Naive thymus-derived CD8-positive, alpha-beta T cell (primary cell): ENCODE results near the gene LINGO4. TPM values are rescaled to one million over a fixed set of nuclear protein-coding genes. Genes with fewer than 3 reads are reported as not detected.

ENCODE experiments used
- ATAC-seq, 2 donors: fragments of 150-1000 bp; cut with Tn5 transposase in 1 of 2; sonication (Bioruptor Pico), chemical (Tn5 transposase) in 1 of 2; 1 replicate in 1 of 2; 2 replicates in 1 of 2; pipeline ENCODE4 v1.10.0; 2021; ENCODE audit warnings: mild to moderate bottlenecking in 2 of 2, moderate library complexity in 2 of 2
- POLR2A ChIA-PET: fragments of 350-600 bp; sonication (Branson Sonifier 250); formaldehyde crosslinking; loops from one replicate; lab custom pipeline; 2021; ENCODE audit warnings: antibody characterized with exemption; lab: Charles Lee
- DNase-seq, 10 donors: peaks; one replicate each; pipeline versions ENCODE4 v3.0.0 to v3.0.0-alpha.2; 2020 to 2022
- H3K27ac Mint-ChIP-seq, 10 donors: one replicate each; pipeline ENCODE4 v1.8.0; 2020 to 2022; ENCODE audit warnings: mild to moderate bottlenecking in 10 of 10, mixed read lengths in 10 of 10, moderate library complexity in 4 of 10, inconsistent platforms in 1 of 10
- H3K27me3 Mint-ChIP-seq, 5 donors: one replicate each; pipeline ENCODE4 v1.8.0; 2021 to 2022; ENCODE audit warnings: mixed read lengths in 5 of 5
- H3K36me3 Mint-ChIP-seq, 3 donors: one replicate each; pipeline ENCODE4 v1.8.0; 2020 to 2022; ENCODE audit warnings: mixed read lengths in 3 of 3, mild to moderate bottlenecking in 2 of 3, inconsistent platforms in 1 of 3
- H3K4me1 Mint-ChIP-seq, 4 donors: one replicate each; pipeline ENCODE4 v1.8.0; 2021 to 2022; ENCODE audit warnings: mixed read lengths in 4 of 4
- H3K4me3 Mint-ChIP-seq, 10 donors: one replicate each; pipeline ENCODE4 v1.8.0; 2020 to 2022; ENCODE audit warnings: mild to moderate bottlenecking in 10 of 10, mixed read lengths in 10 of 10, moderate library complexity in 6 of 10, inconsistent platforms in 1 of 10
- H3K9me3 Mint-ChIP-seq, 9 donors: one replicate each; pipeline ENCODE4 v1.8.0; 2020 to 2022; ENCODE audit warnings: mixed read lengths in 9 of 9, mild to moderate bottlenecking in 3 of 9, inconsistent platforms in 1 of 9, moderate library complexity in 1 of 9
- polyA plus RNA-seq, 3 donors: library from polyadenylated mRNA; unstranded; fragments of 300-500 nt; fragmentation: Illumina TruSeq; gene quantifications; one replicate each; pipeline ENCODE4 v1.2.3, GENCODE V29; 2021
- total RNA-seq, 8 experiments: library from RNA in 2 of 8; stranded (reverse) in 2 of 8; gene quantifications; one replicate each; pipeline ENCODE4 v1.2.3 and lab custom pipeline; 2021 to 2026

The LINGO4 gene
- total RNA-seq (not detected), polyA plus RNA-seq (not detected), total RNA-seq (lab: John Stamatoyannopoulos, UW) (0 reads per million in 6 experiments)

- POLR2A ChIA-PET = no interaction called here
- Mint-ChIP-seq H3K4me1 (peaks cover 5 to 10% (median 7%) of the 10 kb centered on the region in 4 donors), H3K27ac (no peak within 1 kb of the TSS), H3K9me3 (no peaks in the 10 kb centered on the region), H3K36me3 (no peaks in the 10 kb centered on the region), H3K4me3 (no peak within 1 kb of the TSS), H3K27me3 (peaks cover 0 to 1% (median 0%) of the 10 kb centered on the region in 5 donors)
- DNase-seq (no peak), ATAC-seq (no peak)
Measured at GRCh38 chr1:151805066-151805820, at the start of gene LINGO4. TSS of gene LINGO4 (minus strand) at chr1:151805419. CDS start at chr1:151802704, 2,715 bp downstream.

- H3K4me1 Mint-ChIP-seq = peaks cover 0 to 8% (median 0%) of the 10 kb centered on the region in 4 donors
Measured at GRCh38 chr1:151854658-151855057, 49.4 kb upstream of the LINGO4 start.

DNA sequence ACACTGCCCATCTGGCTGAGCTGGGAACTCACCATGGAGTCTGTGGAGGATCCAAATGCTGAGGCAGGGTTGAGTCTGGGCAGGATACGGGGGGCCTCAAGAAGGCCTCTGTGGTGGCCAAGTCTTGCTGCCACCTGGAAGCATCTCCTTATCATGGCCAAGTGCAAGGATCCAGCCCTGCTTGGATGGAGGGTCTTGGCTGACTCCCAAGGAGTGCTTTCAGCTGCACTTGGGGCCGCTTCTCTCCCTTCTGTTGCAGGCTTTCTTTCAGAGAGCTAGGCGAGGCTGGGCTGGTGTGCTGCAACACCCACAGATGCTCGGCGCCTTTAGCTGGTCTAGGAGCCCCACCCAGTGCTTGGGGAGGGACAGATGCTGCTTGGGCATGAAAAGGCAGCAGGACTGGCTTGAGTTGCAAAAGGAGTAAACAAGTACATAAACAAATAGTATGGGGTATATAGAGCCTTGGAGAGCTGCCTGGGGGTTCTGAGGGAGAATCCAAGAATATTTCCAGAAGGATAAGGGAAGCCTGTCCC, 48.3 kb upstream of the LINGO4 start, which contains the start of gene THEM5:
Gene THEM5, minus strand, starts transcription at position 302 of the 533 bp plus-strand sequence. Its CDS starts 147 bp downstream, at position 155.
- Mint-ChIP-seq H3K36me3 (no peaks in the 10 kb centered on the region), H3K27me3 (peaks cover 0 to 2% (median 0%) of the 10 kb centered on the region in 5 donors), H3K4me3 (no peak within 1 kb of the TSS), H3K27ac (peak within 1 kb of the TSS in 2 of 10 donors; percentile 18 to 39), H3K4me1 (peaks cover 0 to 8% (median 1%) of the 10 kb centered on the region in 4 donors), H3K9me3 (no peaks in the 10 kb centered on the region)
- POLR2A ChIA-PET = interaction anchor here (0.7 kb wide), 1 partner anchor 148 kb away, joined by 7 read pairs; no protein-coding TSS in a partner anchor
- ATAC-seq (peak in 1 of 2 donors; percentile 51), DNase-seq (peak in 1 of 10 donors; percentile 23)

More at GRCh38 chr1:151854658-151855057, 49.4 kb upstream of the LINGO4 start:
- POLR2A ChIA-PET = no interaction called here
- no peak overlapping the region for H3K4me3 Mint-ChIP-seq
- ATAC-seq (no peak), DNase-seq (no peak)
- peak overlapping the region in 1 of 10 donors; percentile 18 for H3K27ac Mint-ChIP-seq
- H3K36me3 Mint-ChIP-seq = no peaks in the 10 kb centered on the region
- H3K9me3 Mint-ChIP-seq = no peaks in the 10 kb centered on the region
- H3K27me3 Mint-ChIP-seq = peaks cover 0 to 4% (median 0%) of the 10 kb centered on the region in 5 donors

DNA sequence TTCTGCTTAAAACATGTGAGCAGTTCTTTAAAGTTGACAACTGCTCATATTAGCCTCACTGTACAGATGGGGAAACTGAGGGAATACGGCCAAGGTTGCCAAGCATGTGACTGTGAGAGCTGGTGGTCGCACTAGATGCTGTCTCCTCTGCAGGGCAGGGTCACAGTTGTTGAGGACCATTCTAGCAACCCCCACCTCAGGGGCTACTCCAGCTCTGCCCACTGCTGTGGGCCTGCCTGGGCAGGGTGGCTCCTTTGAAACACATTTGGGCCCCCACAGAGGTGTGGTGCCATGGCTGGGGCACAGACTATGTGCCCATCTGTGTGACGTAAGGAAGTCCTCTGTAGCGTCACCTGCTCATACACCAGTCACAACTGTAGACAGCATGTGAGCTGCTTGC, 47.5 kb upstream of the LINGO4 start:
- H3K4me3 Mint-ChIP-seq = no peak overlapping the region
- ATAC-seq (no peak), DNase-seq (no peak)
- POLR2A ChIA-PET = no interaction called here
- H3K36me3 Mint-ChIP-seq = no peaks in the 10 kb centered on the region
- peaks cover 0 to 2% (median 0%) of the 10 kb centered on the region in 5 donors for H3K27me3 Mint-ChIP-seq
- peak overlapping the region in 1 of 10 donors; percentile 39 for H3K27ac Mint-ChIP-seq
- H3K4me1 Mint-ChIP-seq = peaks cover 0 to 8% (median 2%) of the 10 kb centered on the region in 4 donors
- H3K9me3 Mint-ChIP-seq = no peaks in the 10 kb centered on the region

- no peaks in the 10 kb centered on the region for H3K36me3 Mint-ChIP-seq
- H3K27ac Mint-ChIP-seq = no peak overlapping the region
- H3K4me3 Mint-ChIP-seq = no peak overlapping the region
- peaks cover 0 to 8% (median 2%) of the 10 kb centered on the region in 4 donors for H3K4me1 Mint-ChIP-seq
- no peak for DNase-seq
- peaks cover 0 to 2% (median 0%) of the 10 kb centered on the region in 5 donors for H3K27me3 Mint-ChIP-seq
- POLR2A ChIA-PET = no interaction called here
- no peaks in the 10 kb centered on the region for H3K9me3 Mint-ChIP-seq
- no peak for ATAC-seq
Measured at GRCh38 chr1:151851886-151852285, 46.7 kb upstream of the LINGO4 start.

DNA sequence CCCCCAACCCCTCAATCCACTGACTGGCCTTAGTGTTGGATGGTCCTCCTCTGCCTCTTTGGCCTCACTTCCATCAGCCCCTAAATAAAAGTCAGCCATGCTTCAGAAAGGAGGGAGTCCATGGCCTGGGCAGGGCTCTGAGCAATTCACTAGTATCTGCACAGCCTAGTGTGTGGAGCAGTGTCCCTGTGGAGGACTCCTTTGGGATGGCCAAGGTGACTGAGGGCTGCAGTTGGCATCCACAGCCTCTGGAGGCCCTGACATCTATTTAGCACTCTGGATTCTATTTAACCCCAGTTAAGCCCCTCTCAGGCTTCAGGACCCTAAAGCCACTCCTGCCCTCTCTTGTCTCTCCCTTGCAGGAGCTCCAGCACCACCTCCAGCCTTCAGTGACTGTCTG, 44.7 kb upstream of the LINGO4 start:
- H3K27me3 Mint-ChIP-seq = peaks cover 0 to 2% (median 0%) of the 10 kb centered on the region in 5 donors
- H3K4me3 Mint-ChIP-seq = no peak overlapping the region
- H3K9me3 Mint-ChIP-seq = no peaks in the 10 kb centered on the region
- DNase-seq = no peak
- POLR2A ChIA-PET = no interaction called here
- H3K4me1 Mint-ChIP-seq = peaks cover 0 to 9% (median 5%) of the 10 kb centered on the region in 4 donors
- no peak for ATAC-seq
- H3K27ac Mint-ChIP-seq = no peak overlapping the region
- H3K36me3 Mint-ChIP-seq = no peaks in the 10 kb centered on the region

GRCh38 chr1:151849126-151849525, 43.9 kb upstream of the LINGO4 start:
- POLR2A ChIA-PET = no interaction called here

DNA sequence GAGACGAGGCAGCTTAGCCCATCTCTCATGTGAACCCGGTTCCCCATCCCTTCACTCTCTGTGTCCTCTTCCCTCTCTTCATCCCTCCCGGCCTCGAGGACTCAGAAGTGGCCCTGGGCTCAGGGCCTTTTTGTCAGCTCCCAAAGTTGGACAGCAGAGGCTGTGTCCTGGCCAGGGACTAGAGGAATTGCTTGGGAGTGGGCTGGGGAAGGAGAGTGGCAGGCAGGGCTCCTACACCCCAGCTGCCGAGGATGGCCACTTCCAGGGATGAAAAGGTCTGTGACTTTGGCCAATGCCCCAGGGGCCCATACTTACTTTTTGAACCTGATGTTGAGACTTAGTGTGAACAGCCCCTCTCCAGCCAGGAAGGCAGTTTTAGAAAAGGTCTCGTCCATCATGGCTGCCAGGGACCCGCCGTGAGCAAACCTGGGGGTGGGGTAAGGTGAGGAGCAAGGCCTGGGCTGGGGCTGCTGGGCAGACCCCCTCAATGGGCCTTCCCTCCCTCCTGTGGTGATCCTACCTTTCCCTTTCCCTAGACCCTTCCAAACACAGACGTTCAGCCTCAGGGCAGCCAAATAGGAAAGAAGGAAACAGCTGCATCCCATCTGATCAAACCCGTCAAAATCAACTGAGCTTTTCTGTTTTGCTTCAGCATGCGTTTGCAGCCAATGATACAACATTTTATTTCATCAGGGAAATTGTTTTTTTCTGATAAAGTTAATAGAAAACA, 42.8 kb upstream of the LINGO4 start:
- Mint-ChIP-seq H3K27me3 (peaks cover 0 to 2% (median 0%) of the 10 kb centered on the region in 5 donors), H3K4me1 (peaks cover 0 to 13% (median 6%) of the 10 kb centered on the region in 4 donors), H3K4me3 (no peak overlapping the region), H3K9me3 (no peaks in the 10 kb centered on the region), H3K27ac (no peak overlapping the region), H3K36me3 (no peaks in the 10 kb centered on the region)
- POLR2A ChIA-PET = no interaction called here
- DNase-seq = no peak
- ATAC-seq = no peak

More at GRCh38 chr1:151849126-151849525, 43.9 kb upstream of the LINGO4 start:
- Mint-ChIP-seq H3K9me3 (no peaks in the 10 kb centered on the region), H3K4me1 (peaks cover 0 to 11% (median 5%) of the 10 kb centered on the region in 4 donors), H3K36me3 (no peaks in the 10 kb centered on the region), H3K27ac (no peak overlapping the region), H3K4me3 (no peak overlapping the region), H3K27me3 (peaks cover 0 to 2% (median 0%) of the 10 kb centered on the region in 5 donors)
- ATAC-seq (no peak), DNase-seq (no peak)

GRCh38 chr1:151846686-151847237, 41.5 kb upstream of the LINGO4 start:
- peak overlapping the region in 2 of 10 donors; percentile 36 to 43 for H3K27ac Mint-ChIP-seq
- no peaks in the 10 kb centered on the region for H3K9me3 Mint-ChIP-seq
- DNase-seq (no peak), ATAC-seq (no peak)
- POLR2A ChIA-PET = no interaction called here
- H3K4me3 Mint-ChIP-seq = no peak overlapping the region
- peaks cover 0 to 13% (median 6%) of the 10 kb centered on the region in 4 donors for H3K4me1 Mint-ChIP-seq
- no peaks in the 10 kb centered on the region for H3K36me3 Mint-ChIP-seq
- H3K27me3 Mint-ChIP-seq = peaks cover 0 to 2% (median 0%) of the 10 kb centered on the region in 5 donors

DNA sequence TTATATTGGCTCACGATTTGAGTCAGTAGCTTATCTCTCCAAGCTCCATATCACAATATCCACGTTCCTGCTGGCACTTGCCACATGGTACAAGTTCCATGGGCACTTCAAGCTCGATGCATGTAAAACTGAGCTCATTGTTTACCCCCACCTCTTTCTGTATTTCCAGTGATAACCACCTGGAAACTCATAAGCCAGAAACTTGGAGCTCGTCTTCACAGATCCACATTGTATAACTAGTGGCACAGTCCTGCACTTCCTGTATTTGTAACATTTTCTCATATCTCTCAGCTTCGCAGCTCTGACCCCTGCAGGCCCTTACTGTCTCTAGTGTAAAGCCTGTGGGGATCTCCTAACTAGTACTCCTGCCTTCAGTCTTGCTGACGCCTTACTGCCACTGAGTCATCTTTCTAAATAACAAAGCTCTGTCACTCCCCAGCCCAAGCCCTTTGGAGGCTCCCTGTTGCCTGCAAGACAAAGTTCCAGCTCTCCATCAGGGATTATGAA, 40.9 kb upstream of the LINGO4 start:
- Mint-ChIP-seq H3K36me3 (no peaks in the 10 kb centered on the region), H3K27ac (peak overlapping the region in 3 of 10 donors; percentile 36 to 61 (median 43)), H3K4me1 (peaks cover under 1 to 13% (median 4%) of the 10 kb centered on the region in 4 donors), H3K9me3 (no peaks in the 10 kb centered on the region), H3K27me3 (no peaks in the 10 kb centered on the region), H3K4me3 (no peak overlapping the region)
- DNase-seq (no peak), ATAC-seq (no peak)
- POLR2A ChIA-PET = no interaction called here

- Mint-ChIP-seq H3K27ac (peak overlapping the region in 1 of 10 donors; percentile 55), H3K36me3 (no peaks in the 10 kb centered on the region), H3K4me3 (no peak overlapping the region), H3K4me1 (peaks cover 21 to 32% (median 23%) of the 10 kb centered on the region in 4 donors), H3K9me3 (no peaks in the 10 kb centered on the region), H3K27me3 (no peaks in the 10 kb centered on the region)
- ATAC-seq (no peak), DNase-seq (no peak)
- POLR2A ChIA-PET = interaction anchor here (1.0 kb wide), 1 partner anchor 9 kb away, joined by 6 read pairs; no protein-coding TSS in a partner anchor
Measured at GRCh38 chr1:151843398-151843797, 38.2 kb upstream of the LINGO4 start.

GRCh38 chr1:151841141-151841540, 35.9 kb upstream of the LINGO4 start:
- ATAC-seq = no peak
- no peaks in the 10 kb centered on the region for H3K36me3 Mint-ChIP-seq
- H3K4me3 Mint-ChIP-seq = peak overlapping the region in 2 of 10 donors; percentile 20 to 86
- H3K27ac Mint-ChIP-seq = peak overlapping the region in 4 of 10 donors; percentile 30 to 67 (median 47)
- DNase-seq = peak in 1 of 10 donors; percentile 28
- POLR2A ChIA-PET = no interaction called here
- peaks cover 30 to 44% (median 39%) of the 10 kb centered on the region in 4 donors for H3K4me1 Mint-ChIP-seq
- peaks cover 0 to 2% (median 0%) of the 10 kb centered on the region in 5 donors for H3K27me3 Mint-ChIP-seq
- no peaks in the 10 kb centered on the region for H3K9me3 Mint-ChIP-seq
